Ishikawa (cell line): ENCODE measurements around the gene HOXA6.

Experiments used
- EP300 ChIP-seq: IDR thresholded peaks from 2 replicates; pipeline ENCODE4 v1.6.1; 2012; ENCODE audit warnings: borderline replicate concordance
- TAF1 ChIP-seq: IDR thresholded peaks from 2 replicates; pipeline ENCODE4 v1.6.1; 2012; ENCODE audit warnings: low read depth, mild to moderate bottlenecking

- no peak for TF ChIP-seq TAF1
- TF ChIP-seq EP300 = no peak
Measured at GRCh38 chr7:27160145-27160545, 12.6 kb upstream of the HOXA6 start.
